ENCODE measurements around the gene KCNK10. TPM values are rescaled to one million over a fixed set of nuclear protein-coding genes. Genes with fewer than 3 reads are reported as not detected.

Gene KCNK10
- total RNA-seq, 1 experiment from 2014 or later = 0.96 TPM

- ChIA-PET CTCF (interaction anchor here (0.5 to 4.6 kb wide), 2 partner anchors 42 to 167 kb away, joined by 4 to 35 read pairs; no protein-coding TSS in a partner anchor), POLR2A (no interaction called here)
- H3K27ac Mint-ChIP-seq = no peak overlapping the region
- TF ChIP-seq OVOL2 (CRISPR knock-in tag; IDR thresholded peaks at IDR 0.05; ENCODE audit: borderline replicate concordance) (no peak), TEAD4 (CRISPR knock-in tag; IDR thresholded peaks at IDR 0.05) (no peak), ERG (CRISPR knock-in tag; IDR thresholded peaks at IDR 0.05) (no peak), NFYB (CRISPR knock-in tag; conservative IDR thresholded peaks at IDR 0.05; ENCODE audit: low read depth) (no peak), ATF6 (CRISPR knock-in tag; IDR thresholded peaks at IDR 0.05) (no peak), HMGXB4 (CRISPR knock-in tag; IDR thresholded peaks at IDR 0.05) (no peak), CTCF (IDR thresholded peaks at IDR 0.05) (no peak), ZNF671 (CRISPR knock-in tag; IDR thresholded peaks at IDR 0.05) (no peak), TEAD1 (CRISPR knock-in tag; IDR thresholded peaks at IDR 0.05) (no peak)
- peaks cover 7% of the 10 kb centered on the region for H3K4me1 Mint-ChIP-seq
- no peak for ATAC-seq
- DNase-seq (ENCODE audit: low spot score) = no peak
- peaks cover 11% of the 10 kb centered on the region for H3K9me3 Mint-ChIP-seq
- no peaks in the 10 kb centered on the region; the same call in 1 of the 2 replicates for H3K27me3 Mint-ChIP-seq (ENCODE audit: low read depth)
- no peaks in the 10 kb centered on the region for H3K36me3 Mint-ChIP-seq
- no peak overlapping the region for H3K4me3 Mint-ChIP-seq
These were observed 91.5 kb downstream of the KCNK10 start for GRCh38 chr14:88231603-88232002.

- ChIA-PET POLR2A (no interaction called here), CTCF (interaction anchor here (4.6 kb wide), 1 partner anchor 40 kb away, joined by 35 read pairs; no protein-coding TSS in a partner anchor)
- peaks cover 11% of the 10 kb centered on the region for H3K4me1 Mint-ChIP-seq
- no peak for ATAC-seq
- no peak overlapping the region for H3K4me3 Mint-ChIP-seq
- no peaks in the 10 kb centered on the region for H3K27me3 Mint-ChIP-seq (ENCODE audit: low read depth)
- DNase-seq (ENCODE audit: low spot score) = no peak
- no peak overlapping the region for H3K27ac Mint-ChIP-seq
- no peak for TF ChIP-seq FOXJ3 (CRISPR knock-in tag; IDR thresholded peaks at IDR 0.05; ENCODE audit: borderline replicate concordance)
- no peak for TF ChIP-seq ATF2 (CRISPR knock-in tag; IDR thresholded peaks at IDR 0.05; ENCODE audit: borderline replicate concordance, low read depth)
- no peak for TF ChIP-seq NR1H2 (CRISPR knock-in tag; IDR thresholded peaks at IDR 0.05)
- TF ChIP-seq ZNF512 (CRISPR knock-in tag; IDR thresholded peaks at IDR 0.05; ENCODE audit: borderline replicate concordance) = no peak
- no peak for TF ChIP-seq AR (CRISPR knock-in tag; IDR thresholded peaks at IDR 0.05)
- TF ChIP-seq MYBL2 (CRISPR knock-in tag; IDR thresholded peaks at IDR 0.05) = no peak
- no peaks in the 10 kb centered on the region for H3K9me3 Mint-ChIP-seq
- no peaks in the 10 kb centered on the region for H3K36me3 Mint-ChIP-seq
These were observed 93.6 kb downstream of the KCNK10 start for GRCh38 chr14:88229428-88229827.
